Neural cell (in vitro differentiated cells): ENCODE data around the gene MINK1. TPM values are rescaled to one million over a fixed set of nuclear protein-coding genes. Genes with fewer than 3 reads are reported as not detected.

Source experiments
- H2AFZ ChIP-seq: fragments of 200-600, 300-800 bp; sonication (generic), shearing (Covaris generic); 2 replicates; pipeline ENCODE4 v1.6.0; 2014; ENCODE audit warnings: low read depth, mild to moderate bottlenecking, antibody characterized with exemption, low read length, moderate library complexity
- H3F3A ChIP-seq: fragments of 200-600 bp; shearing (Covaris generic); 2 replicates; pipeline ENCODE4 v1.6.1; 2016; ENCODE audit warnings: mild to moderate bottlenecking, moderate library complexity, mixed read lengths, antibody characterized with exemption, low read length; ENCODE audit not compliant: insufficient read depth, poor library complexity, severe bottlenecking
- H3K27ac ChIP-seq: fragments of 200-600, 300-800 bp; sonication (generic), shearing (Covaris generic); 2 replicates; pipeline ENCODE4 v1.5.1; 2014; ENCODE audit warnings: mild to moderate bottlenecking, low read length, moderate library complexity
- H3K27me3 ChIP-seq: fragments of 300-800, 200-600 bp; sonication (generic), shearing (Covaris generic); 2 replicates; pipeline ENCODE4 v1.6.0; 2014; ENCODE audit warnings: mild to moderate bottlenecking, low read depth, low read length, moderate library complexity; ENCODE audit not compliant: insufficient read depth
- H3K36me3 ChIP-seq: fragments of 300-800, 200-600 bp; sonication (generic), shearing (Covaris generic); 2 replicates; pipeline ENCODE4 v1.5.1; 2014; ENCODE audit warnings: mild to moderate bottlenecking, antibody characterized with exemption, low read length, moderate library complexity; ENCODE audit not compliant: insufficient read depth
- H3K4me2 ChIP-seq: fragments of 300-800, 200-600 bp; sonication (generic), shearing (Covaris generic); 2 replicates; pipeline ENCODE4 v1.6.0; 2014; ENCODE audit warnings: mild to moderate bottlenecking, low read length
- H3K4me3 ChIP-seq: fragments of 300-800, 200-600 bp; sonication (generic), shearing (Covaris generic); 2 replicates; pipeline ENCODE4 v1.5.1; 2014; ENCODE audit warnings: mild to moderate bottlenecking, low read length, moderate library complexity
- H3K79me2 ChIP-seq: fragments of 200-600 bp; shearing (Covaris generic); replicated peaks from 2 replicates; pipeline ENCODE4 v1.6.0; 2014; ENCODE audit warnings: mild to moderate bottlenecking, low read length, moderate library complexity; ENCODE audit not compliant: insufficient read depth
- H3K9ac ChIP-seq: fragments of 300-800, 200-600 bp; sonication (generic), shearing (Covaris generic); 2 replicates; pipeline ENCODE4 v1.6.1; 2016; ENCODE audit warnings: mild to moderate bottlenecking, low read length, mixed read lengths
- H3K9me2 ChIP-seq: fragments of 200-600 bp; shearing (Covaris generic); 2 replicates; pipeline ENCODE4 v1.6.1; 2016; ENCODE audit warnings: mild to moderate bottlenecking, low read length, mixed read lengths; ENCODE audit not compliant: insufficient read depth
- H3K9me3 ChIP-seq: fragments of 200-600, 300-800 bp; sonication (generic), shearing (Covaris generic); 2 replicates; pipeline ENCODE4 v1.6.1; 2016; ENCODE audit warnings: mild to moderate bottlenecking, mixed run types, low read length, moderate library complexity, mixed read lengths
- H4K20me1 ChIP-seq: fragments of 200-600 bp; shearing (Covaris generic); 2 replicates; pipeline ENCODE4 v1.6.1; 2016; ENCODE audit warnings: mild to moderate bottlenecking, mixed run types; ENCODE audit not compliant: insufficient read depth
- EP300 ChIP-seq: fragments of 450-650 bp; conservative IDR thresholded peaks from 2 replicates; pipeline ENCODE4 v1.6.1; 2014; ENCODE audit warnings: antibody characterized with exemption, mild to moderate bottlenecking, moderate library complexity; ENCODE audit not compliant: poor library complexity, severe bottlenecking
- EZH2 ChIP-seq: fragments of 200-600, 300-800 bp; shearing (Covaris generic), sonication (generic); IDR thresholded peaks from 2 replicates; pipeline ENCODE4 v1.6.1; 2014; ENCODE audit warnings: antibody characterized with exemption, low read length, borderline replicate concordance, mild to moderate bottlenecking; ENCODE audit not compliant: insufficient read depth, poor library complexity, severe bottlenecking
- MXI1 ChIP-seq: fragments of 450-650 bp; conservative IDR thresholded peaks from 2 replicates; pipeline ENCODE4 v1.6.1; 2014; ENCODE audit warnings: antibody characterized with exemption, mild to moderate bottlenecking; ENCODE audit not compliant: poor library complexity, severe bottlenecking
- POLR2AphosphoS5 ChIP-seq: IDR thresholded peaks from 2 replicates; pipeline ENCODE4 v1.6.1; 2012
- RAD21 ChIP-seq: fragments of 450-650 bp; conservative IDR thresholded peaks from 2 replicates; pipeline ENCODE4 v1.6.1; 2014; ENCODE audit warnings: antibody characterized with exemption, mild to moderate bottlenecking, moderate library complexity
- REST ChIP-seq: IDR thresholded peaks from 2 replicates; pipeline ENCODE4 v1.6.1; 2012; ENCODE audit warnings: borderline replicate concordance
- SMC3 ChIP-seq: fragments of 450-650 bp; conservative IDR thresholded peaks from 2 replicates; pipeline ENCODE4 v1.6.1; 2014; ENCODE audit warnings: antibody characterized with exemption, mild to moderate bottlenecking, moderate library complexity; ENCODE audit not compliant: poor library complexity
- TAF1 ChIP-seq: IDR thresholded peaks from 2 replicates; pipeline ENCODE4 v1.6.1; 2012; ENCODE audit warnings: low read depth
- polyA plus RNA-seq: library from polyadenylated mRNA; depleted of rRNA; stranded (reverse); fragments of >200 nt; gene quantifications from 2 replicates; pipeline ENCODE4 v1.2.3, GENCODE V29; 2014
- TF ChIP-seq, protein P1 (sequence below): fragments of 450-650 bp; IDR thresholded peaks from 2 replicates; pipeline ENCODE4 v1.5.1; 2014; ENCODE audit warnings: antibody characterized with exemption, mild to moderate bottlenecking, moderate library complexity; ENCODE audit not compliant: poor library complexity, severe bottlenecking

Gene MINK1
- polyA plus RNA-seq, 1 donor from 2014 or later, result 38.1 TPM

- Histone ChIP-seq H3K79me2 (no peaks in the 10 kb centered on the region), H3K4me3 (no peak overlapping the region), H3K36me3 (no peaks in the 10 kb centered on the region), H3K4me2 (no peak overlapping the region), H2AFZ (no peak overlapping the region), H3K27ac (no peak overlapping the region), H4K20me1 (no peaks in the 10 kb centered on the region), H3K27me3 (no peaks in the 10 kb centered on the region), H3K9ac (no peak overlapping the region), H3K9me3 (no peaks in the 10 kb centered on the region), H3K9me2 (no peaks in the 10 kb centered on the region), H3F3A (no peaks in the 10 kb centered on the region)
- TF ChIP-seq SMC3, result no peak
- no peak for TF ChIP-seq TAF1
- TF ChIP-seq, protein P1, sequence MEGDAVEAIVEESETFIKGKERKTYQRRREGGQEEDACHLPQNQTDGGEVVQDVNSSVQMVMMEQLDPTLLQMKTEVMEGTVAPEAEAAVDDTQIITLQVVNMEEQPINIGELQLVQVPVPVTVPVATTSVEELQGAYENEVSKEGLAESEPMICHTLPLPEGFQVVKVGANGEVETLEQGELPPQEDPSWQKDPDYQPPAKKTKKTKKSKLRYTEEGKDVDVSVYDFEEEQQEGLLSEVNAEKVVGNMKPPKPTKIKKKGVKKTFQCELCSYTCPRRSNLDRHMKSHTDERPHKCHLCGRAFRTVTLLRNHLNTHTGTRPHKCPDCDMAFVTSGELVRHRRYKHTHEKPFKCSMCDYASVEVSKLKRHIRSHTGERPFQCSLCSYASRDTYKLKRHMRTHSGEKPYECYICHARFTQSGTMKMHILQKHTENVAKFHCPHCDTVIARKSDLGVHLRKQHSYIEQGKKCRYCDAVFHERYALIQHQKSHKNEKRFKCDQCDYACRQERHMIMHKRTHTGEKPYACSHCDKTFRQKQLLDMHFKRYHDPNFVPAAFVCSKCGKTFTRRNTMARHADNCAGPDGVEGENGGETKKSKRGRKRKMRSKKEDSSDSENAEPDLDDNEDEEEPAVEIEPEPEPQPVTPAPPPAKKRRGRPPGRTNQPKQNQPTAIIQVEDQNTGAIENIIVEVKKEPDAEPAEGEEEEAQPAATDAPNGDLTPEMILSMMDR, result no peak
- TF ChIP-seq POLR2AphosphoS5, result no peak
- TF ChIP-seq MXI1, result no peak
- TF ChIP-seq RAD21, result no peak
- TF ChIP-seq EP300, result no peak
- no peak for TF ChIP-seq EZH2
- no peak for TF ChIP-seq REST
Observed at GRCh38 chr17:4877089-4877488, 43.9 kb downstream of the MINK1 start.

DNA sequence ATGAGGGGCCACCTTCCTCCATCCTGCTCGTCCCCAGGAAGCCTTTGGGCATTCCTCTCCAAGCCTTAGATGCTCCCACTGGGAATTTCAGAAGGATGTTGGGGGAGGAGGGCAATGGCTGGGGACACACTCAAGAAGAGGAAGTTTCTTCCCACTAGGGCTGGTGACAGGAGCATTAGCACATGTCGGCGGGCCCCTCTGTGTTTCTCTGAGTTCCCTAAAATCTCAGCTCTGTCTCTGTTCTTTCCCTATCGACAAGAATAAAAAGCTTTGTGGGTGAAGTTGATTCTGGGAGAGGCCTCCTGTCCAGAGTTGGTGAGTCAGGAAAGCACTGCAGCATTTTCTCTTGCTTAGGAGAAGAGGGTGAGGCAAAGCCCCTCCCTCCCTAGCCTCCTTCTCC lies 46.5 kb downstream of the MINK1 start:
- no peaks in the 10 kb centered on the region for H3K9me2 ChIP-seq
- no peaks in the 10 kb centered on the region for H3K9me3 ChIP-seq
- H3K27me3 ChIP-seq, result no peaks in the 10 kb centered on the region
- H4K20me1 ChIP-seq, result no peaks in the 10 kb centered on the region
- no peak overlapping the region for H3K4me3 ChIP-seq
- TF ChIP-seq RAD21, result no peak
- TF ChIP-seq MXI1, result no peak
- no peak for TF ChIP-seq EP300
- TF ChIP-seq, protein P1, result no peak
- TF ChIP-seq REST, result no peak
- TF ChIP-seq EZH2, result no peak
- TF ChIP-seq POLR2AphosphoS5, result no peak
- TF ChIP-seq SMC3, result no peak
- no peak for TF ChIP-seq TAF1
- H3K36me3 ChIP-seq, result no peaks in the 10 kb centered on the region
- no peak overlapping the region for H3K27ac ChIP-seq
- no peaks in the 10 kb centered on the region for H3F3A ChIP-seq
- H3K4me2 ChIP-seq, result no peak overlapping the region
- no peak overlapping the region for H3K9ac ChIP-seq
- H3K79me2 ChIP-seq, result no peaks in the 10 kb centered on the region
- no peak overlapping the region for H2AFZ ChIP-seq
